Progenitor cell of endocrine pancreas (in vitro differentiated cells): ENCODE results near the gene BCAS3. TPM values are rescaled to one million over a fixed set of nuclear protein-coding genes. Genes with fewer than 3 reads are reported as not detected.

Source experiments
- DNase-seq: peaks from one replicate; pipeline ENCODE4 v3.0.0; 2021; ENCODE audit warnings: low spot score; ENCODE audit not compliant: unreplicated experiment
- H3K27ac Mint-ChIP-seq: 2 replicates; pipeline ENCODE4 v1.8.0; 2021; ENCODE audit warnings: mild to moderate bottlenecking, moderate library complexity, mixed read lengths
- H3K27me3 Mint-ChIP-seq: 2 replicates; pipeline ENCODE4 v1.8.0; 2021; ENCODE audit warnings: mixed read lengths
- H3K36me3 Mint-ChIP-seq: 2 replicates; pipeline ENCODE4 v1.8.0; 2022; ENCODE audit warnings: mixed read lengths; ENCODE audit not compliant: insufficient read depth
- H3K4me1 Mint-ChIP-seq: 2 replicates; pipeline ENCODE4 v1.8.0; 2021; ENCODE audit warnings: low read depth, mixed read lengths
- H3K4me3 Mint-ChIP-seq: 2 replicates; pipeline ENCODE4 v1.8.0; 2021; ENCODE audit warnings: low read depth, mild to moderate bottlenecking, moderate library complexity, mixed read lengths
- H3K9me3 Mint-ChIP-seq: 2 replicates; pipeline ENCODE4 v1.8.0; 2021; ENCODE audit warnings: low read depth, mixed read lengths
- CTCF ChIP-seq: fragments of 200-600 bp; sonication (generic); IDR thresholded peaks from one replicate; pipeline ENCODE4 v1.5.0; 2021; ENCODE audit warnings: antibody characterized with exemption, mild to moderate bottlenecking; ENCODE audit not compliant: unreplicated experiment
- total RNA-seq: library from RNA; stranded (reverse); gene quantifications from 2 replicates; pipeline ENCODE4 v1.2.1, GENCODE V29; 2021

Gene BCAS3
- total RNA-seq, 1 donor from 2014 or later = 36.1 TPM

- peak overlapping the region; percentile 72 for H3K27ac Mint-ChIP-seq
- peaks cover 7% of the 10 kb centered on the region for H3K4me1 Mint-ChIP-seq
- DNase-seq = no peak
- H3K9me3 Mint-ChIP-seq = no peaks in the 10 kb centered on the region
- no peak overlapping the region for H3K4me3 Mint-ChIP-seq
- no peaks in the 10 kb centered on the region for H3K27me3 Mint-ChIP-seq
- TF ChIP-seq CTCF = no peak
- H3K36me3 Mint-ChIP-seq = peaks cover 10% of the 10 kb centered on the region
Measured at GRCh38 chr17:60645918-60646523, 31.6 kb upstream of the BCAS3 start.

- no peak for TF ChIP-seq CTCF
- peaks cover 7% of the 10 kb centered on the region for H3K4me1 Mint-ChIP-seq
- no peaks in the 10 kb centered on the region for H3K27me3 Mint-ChIP-seq
- no peak overlapping the region for H3K4me3 Mint-ChIP-seq
- no peaks in the 10 kb centered on the region for H3K9me3 Mint-ChIP-seq
- DNase-seq = no peak
- H3K27ac Mint-ChIP-seq = no peak overlapping the region
- peaks cover 12% of the 10 kb centered on the region for H3K36me3 Mint-ChIP-seq
Measured at GRCh38 chr17:60646701-60647100, 30.9 kb upstream of the BCAS3 start.

- no peak overlapping the region for H3K27ac Mint-ChIP-seq
- H3K27me3 Mint-ChIP-seq = no peaks in the 10 kb centered on the region
- no peak overlapping the region for H3K4me3 Mint-ChIP-seq
- H3K36me3 Mint-ChIP-seq = peaks cover 16% of the 10 kb centered on the region
- TF ChIP-seq CTCF = no peak
- H3K4me1 Mint-ChIP-seq = peaks cover 7% of the 10 kb centered on the region
- DNase-seq = no peak
- no peaks in the 10 kb centered on the region for H3K9me3 Mint-ChIP-seq
Measured at GRCh38 chr17:60647705-60648104, 29.9 kb upstream of the BCAS3 start.

- no peak for DNase-seq
- no peak for TF ChIP-seq CTCF
- Mint-ChIP-seq H3K27me3 (no peaks in the 10 kb centered on the region), H3K36me3 (peaks cover 30% of the 10 kb centered on the region), H3K4me1 (no peaks in the 10 kb centered on the region), H3K9me3 (no peaks in the 10 kb centered on the region), H3K4me3 (no peak overlapping the region), H3K27ac (no peak overlapping the region)
Measured at GRCh38 chr17:60652454-60653247, 25.0 kb upstream of the BCAS3 start.

GRCh38 chr17:60653569-60653968 is 24.1 kb upstream of the BCAS3 start:
- Mint-ChIP-seq H3K27me3 (no peaks in the 10 kb centered on the region), H3K27ac (no peak overlapping the region), H3K36me3 (peaks cover 28% of the 10 kb centered on the region), H3K4me1 (no peaks in the 10 kb centered on the region), H3K9me3 (no peaks in the 10 kb centered on the region), H3K4me3 (no peak overlapping the region)
- no peak for DNase-seq
- TF ChIP-seq CTCF = no peak
